Spleen (tissue), 11 donors: ENCODE results near the gene MIF. TPM values are rescaled to one million over a fixed set of nuclear protein-coding genes. Genes with fewer than 3 reads are reported as not detected.
A peak's percentile ranks its signal among the peaks of the same experiment; 100 is the strongest.

Source experiments
- DNase-seq: peaks from one replicate; pipeline ENCODE4 v3.0.0-alpha.2; 2020
- H3K27ac ChIP-seq, 8 donors: fragments of 200-600 bp; sonication (generic) in 7 of 8; 1 replicate in 4 of 8; 2 replicates in 4 of 8; pipeline versions ENCODE4 v1.5.0 to v1.8.0; 2016 to 2021; ENCODE audit warnings: inconsistent platforms in 4 of 8, mild to moderate bottlenecking in 4 of 8, moderate library complexity in 1 of 8
- H3K27me3 ChIP-seq, 7 donors: fragments of 200-600 bp; sonication (generic) in 6 of 7; replicated peaks in 1 of 7; 1 replicate in 4 of 7; 2 replicates in 3 of 7; pipeline versions ENCODE4 v1.5.0 to v1.8.0; 2016 to 2021; ENCODE audit warnings: inconsistent platforms in 3 of 7, mild to moderate bottlenecking in 1 of 7
- H3K36me3 ChIP-seq, 6 donors: fragments of 200-600 bp; sonication (generic) in 5 of 6; 1 replicate in 4 of 6; 2 replicates in 2 of 6; pipeline versions ENCODE4 v1.5.0 to v1.8.0; 2016 to 2021; ENCODE audit warnings: inconsistent platforms in 2 of 6
- H3K4me1 ChIP-seq, 6 donors: fragments of 200-600 bp; sonication (generic) in 5 of 6; 1 replicate in 3 of 6; 2 replicates in 3 of 6; pipeline versions ENCODE4 v1.5.0 to v1.8.0; 2016 to 2021; ENCODE audit warnings: inconsistent platforms in 3 of 6
- H3K4me3 ChIP-seq, 8 donors: fragments of 200-600 bp; sonication (generic) in 7 of 8; 1 replicate in 4 of 8; 2 replicates in 4 of 8; pipeline versions ENCODE4 v1.5.0 to v1.8.0; 2016 to 2021; ENCODE audit warnings: inconsistent platforms in 4 of 8, mild to moderate bottlenecking in 4 of 8, moderate library complexity in 2 of 8
- H3K9me3 ChIP-seq, 8 donors: fragments of 200-600 bp; sonication (generic) in 7 of 8; 1 replicate in 4 of 8; 2 replicates in 4 of 8; pipeline versions ENCODE4 v1.5.0 to v1.8.0; 2016 to 2021; ENCODE audit warnings: inconsistent platforms in 4 of 8
- CTCF ChIP-seq, 11 experiments: fragments of 200-600 bp in 7 of 11; fragments of 450-650 bp in 4 of 11; sonication (generic) in 4 of 11; IDR thresholded peaks in 8 of 11; conservative IDR thresholded peaks in 3 of 11; 1 replicate in 7 of 11; 2 replicates in 4 of 11; pipeline versions ENCODE4 v1.4.0 to v1.8.0; 2016 to 2021; ENCODE audit warnings: antibody characterized with exemption in 11 of 11, inconsistent platforms in 4 of 11, mild to moderate bottlenecking in 1 of 11
- POLR2A ChIP-seq, 3 donors: fragments of 450-650 bp; IDR thresholded peaks; one replicate each; pipeline ENCODE4 v1.5.1; 2017; ENCODE audit warnings: antibody characterized with exemption in 3 of 3, mild to moderate bottlenecking in 1 of 3
- POLR2AphosphoS5 ChIP-seq, 3 donors: sonication (generic); formaldehyde crosslinking; IDR thresholded peaks; one replicate each; pipeline ENCODE4 v1.5.1; 2017; ENCODE audit warnings: antibody characterized with exemption in 3 of 3
- WGBS, 5 donors: extraction: QIAGEN DNeasy Blood & Tissue Kit in 3 of 5; methylation state at CpG; one replicate each; pipeline versions ENCODE4 v1.1.5 to v1.1.7; 2013 to 2018; 5-methylcytosine and 5-hydroxymethylcytosine counted together
- intact Hi-C: fragments of 100-400 bp; cut with DNase I; formaldehyde crosslinking; loops from one replicate; pipeline ENCODE4 v1.15.0; 2023; ENCODE audit warnings: low total_unique reads
- polyA plus RNA-seq, 3 donors: library from polyadenylated mRNA; stranded (reverse); fragments of 200-250 nt; gene quantifications; one replicate each; pipeline ENCODE4 v1.2.1, GENCODE V29; 2013
- total RNA-seq, 7 donors: library from RNA; depleted of rRNA in 3 of 7; stranded (reverse); fragments of >200 nt in 3 of 7; fragmentation: NEBNext Ultra II Directional in 4 of 7; extraction: Animal tissue kit (Norgen Biotek cat#: 25700) in 4 of 7; gene quantifications; one replicate each; pipeline versions ENCODE4 v1.1.0 to v1.2.1, GENCODE V29; 2016 to 2021
- donor health status: healthy with polysubstance abuse.
- donor health status: DM: no; HTN: no; CAD: no; lungs with moderate emphysema.
- donor health status: DM: no; HTN: no; CAD: no.
- donor health status: Bipolar disorder and iron deficiency.
- donor health status: healthy.
- donor health status: DM: no; HTN: no; CAD: no.
- donor health status: DM: yes; HTN: yes; CAD: no.

MIF gene
- total and polyA plus RNA-seq, 10 donors: 168 to 580 (median 219) TPM

- 74 to 81% (median 80%) methylated on average over 6 to 7 of the region's 7 CpGs for WGBS, 5 donors
- Histone ChIP-seq H3K27me3 (peaks cover 0 to 8% (median 0%) of the 10 kb centered on the region in 7 donors), H3K4me1 (peaks cover 34 to 66% (median 52%) of the 10 kb centered on the region in 6 donors), H3K9me3 (no peaks in the 10 kb centered on the region), H3K27ac (peak overlapping the region in 3 of 8 donors; percentile 26 to 77 (median 36)), H3K4me3 (no peak overlapping the region), H3K36me3 (no peaks in the 10 kb centered on the region)
- intact Hi-C loops: loop anchor here (5.0 kb wide), 2 partner anchors 74 to 304 kb away; partner anchors contain the start of gene MMP11
- no peak for DNase-seq
- no peak for TF ChIP-seq CTCF (IDR thresholded peaks at IDR 0.05 in 8 of 11, conservative IDR thresholded peaks at IDR 0.05 in 3 of 11)
- no peak for TF ChIP-seq POLR2AphosphoS5 (IDR thresholded peaks at IDR 0.05)
Measured at GRCh38 chr22:23846081-23846469, 48.1 kb upstream of the MIF start.

GRCh38 chr22:23847310-23847920 lies 46.8 kb upstream of the MIF start:
- intact Hi-C loops: loop anchor here (5.0 kb wide), 2 partner anchors 75 to 305 kb away; partner anchors contain the start of gene MMP11
- no peaks in the 10 kb centered on the region for H3K36me3 ChIP-seq
- WGBS, 5 donors: 73 to 87% (median 84%) methylated on average over 18 of the region's 18 CpGs
- H3K27ac ChIP-seq: peak overlapping the region in 2 of 8 donors; percentile 29 to 36
- peaks cover 34 to 66% (median 52%) of the 10 kb centered on the region in 6 donors for H3K4me1 ChIP-seq
- DNase-seq: no peak
- TF ChIP-seq CTCF (IDR thresholded peaks at IDR 0.05 in 8 of 11, conservative IDR thresholded peaks at IDR 0.05 in 3 of 11) (no peak), POLR2AphosphoS5 (IDR thresholded peaks at IDR 0.05) (no peak), POLR2A (IDR thresholded peaks at IDR 0.05) (no peak)
- H3K4me3 ChIP-seq: no peak overlapping the region
- H3K9me3 ChIP-seq: no peaks in the 10 kb centered on the region
- H3K27me3 ChIP-seq: peaks cover 0 to 8% (median 0%) of the 10 kb centered on the region in 7 donors

DNA sequence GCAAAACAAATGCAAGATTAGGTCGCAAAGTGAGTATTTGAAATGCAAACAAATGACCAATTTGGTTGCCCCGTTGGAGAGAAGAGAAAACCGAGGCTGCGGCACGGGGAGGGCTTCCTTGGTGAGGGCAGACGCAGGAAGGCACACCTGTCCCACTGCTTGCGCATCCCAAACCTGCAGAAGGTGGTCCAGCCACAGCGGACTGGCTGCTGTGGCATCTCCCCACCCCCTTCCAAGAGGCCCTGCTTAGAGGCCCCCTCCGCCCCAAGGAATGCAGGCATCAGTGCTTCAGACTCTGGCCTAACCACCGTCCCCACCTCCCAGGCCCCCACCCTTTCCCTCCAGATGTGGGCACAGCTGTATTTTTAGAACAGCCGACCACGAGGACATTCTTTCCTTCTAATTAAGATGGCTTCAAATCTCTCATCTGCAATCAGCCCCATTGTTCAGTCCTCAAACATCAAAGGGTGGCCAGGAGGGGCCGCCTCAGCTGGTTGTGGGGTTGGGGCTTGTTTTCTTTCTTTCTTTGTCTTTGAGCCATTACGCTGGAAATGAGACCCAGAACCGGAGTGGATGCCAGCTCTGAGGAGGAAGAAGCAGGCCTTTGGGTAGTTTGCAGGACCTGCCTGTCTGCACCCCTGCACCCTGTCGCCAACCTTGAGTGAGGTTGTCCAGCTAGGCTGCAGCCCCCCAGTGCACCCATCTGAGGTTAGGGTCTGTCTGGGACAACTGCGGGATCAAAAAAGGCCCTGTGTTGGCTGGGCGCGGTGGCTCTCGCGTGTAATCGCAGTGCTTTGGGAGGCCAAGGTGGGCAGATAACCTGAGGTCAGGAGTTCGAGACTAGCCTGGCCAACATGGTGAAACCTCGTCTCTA lies 46.0 kb upstream of the MIF start:
- Histone ChIP-seq H3K4me3 (no peak overlapping the region), H3K36me3 (no peaks in the 10 kb centered on the region), H3K4me1 (peaks cover 34 to 66% (median 52%) of the 10 kb centered on the region in 6 donors), H3K9me3 (no peaks in the 10 kb centered on the region), H3K27me3 (peaks cover 0 to 8% (median 0%) of the 10 kb centered on the region in 7 donors), H3K27ac (no peak overlapping the region)
- intact Hi-C loops: loop anchor here (5.0 kb wide), 2 partner anchors 76 to 306 kb away; partner anchors contain the start of gene MMP11
- peak; percentile 71 for DNase-seq
- TF ChIP-seq POLR2AphosphoS5 (IDR thresholded peaks at IDR 0.05): peak in 1 of 3 donors; percentile 39
- TF ChIP-seq CTCF (IDR thresholded peaks at IDR 0.05 in 8 of 11, conservative IDR thresholded peaks at IDR 0.05 in 3 of 11): no peak
- 73 to 82% (median 78%) methylated on average over 24 of the region's 24 CpGs for WGBS, 5 donors
